Gastroesophageal sphincter (tissue), 4 donors: ENCODE measurements around the gene SLC2A6. TPM values are rescaled to one million over a fixed set of nuclear protein-coding genes. Genes with fewer than 3 reads are reported as not detected.

ENCODE experiments used
- ATAC-seq: fragments of 150-250 bp; one replicate; pipeline ENCODE4 v1.9.1; 2016; ENCODE audit warnings: mild to moderate bottlenecking, moderate library complexity
- H3K27ac ChIP-seq, 4 donors: fragments of 200-600 bp; sonication (generic) in 3 of 4; 1 replicate in 3 of 4; 2 replicates in 1 of 4; pipeline ENCODE4 v1.5.1; 2016 to 2019
- H3K27me3 ChIP-seq: fragments of 200-600 bp; sonication (generic); one replicate; pipeline ENCODE4 v1.5.1; 2019
- H3K36me3 ChIP-seq, 2 donors: fragments of 200-600 bp; sonication (generic); one replicate each; pipeline ENCODE4 v1.5.1; 2019; ENCODE audit warnings: control low read depth in 1 of 2
- H3K4me1 ChIP-seq, 3 donors: fragments of 200-600 bp; sonication (generic); 1 replicate in 2 of 3; 2 replicates in 1 of 3; pipeline ENCODE4 v1.5.1; 2016 to 2019; ENCODE audit warnings: control low read depth in 2 of 3
- H3K4me3 ChIP-seq, 2 donors: fragments of 200-600 bp; sonication (generic); one replicate each; pipeline ENCODE4 v1.5.1; 2019; ENCODE audit warnings: mild to moderate bottlenecking in 1 of 2, moderate library complexity in 1 of 2
- H3K9me3 ChIP-seq, 3 donors: fragments of 200-600 bp; sonication (generic); one replicate each; pipeline ENCODE4 v1.5.1; 2017 to 2019; ENCODE audit warnings: control low read depth in 2 of 3
- CTCF ChIP-seq, 4 experiments: fragments of 200-600 bp in 2 of 4; fragments of 450-650 bp in 2 of 4; sonication (generic) in 1 of 4; IDR thresholded peaks; one replicate each; pipeline ENCODE4 v1.5.1; 2017 to 2019; ENCODE audit warnings: antibody characterized with exemption in 4 of 4, mild to moderate bottlenecking in 2 of 4, moderate library complexity in 2 of 4
- EP300 ChIP-seq: sonication (generic); formaldehyde crosslinking; IDR thresholded peaks from one replicate; pipeline ENCODE4 v1.6.1; 2017; ENCODE audit warnings: antibody characterized with exemption, mild to moderate bottlenecking
- POLR2A ChIP-seq, 2 donors: fragments of 450-650 bp; IDR thresholded peaks; one replicate each; pipeline ENCODE4 v1.6.1; 2017; ENCODE audit warnings: antibody characterized with exemption in 2 of 2, mild to moderate bottlenecking in 2 of 2, moderate library complexity in 1 of 2
- POLR2AphosphoS5 ChIP-seq: sonication (generic); formaldehyde crosslinking; IDR thresholded peaks from one replicate; pipeline ENCODE4 v1.6.1; 2017; ENCODE audit warnings: antibody characterized with exemption
- WGBS, 2 donors: methylation state at CpG; one replicate each; pipeline ENCODE4 v1.1.5; 2018; ENCODE audit warnings: low coverage in 1 of 2; 5-methylcytosine and 5-hydroxymethylcytosine counted together
- total RNA-seq, 4 donors: library from RNA; depleted of rRNA; stranded (reverse); fragments of >200 nt; gene quantifications; one replicate each; pipeline ENCODE4 v1.1.0, GENCODE V29; 2016

Gene SLC2A6
- total RNA-seq, 4 donors from 2014 or later = 1.7 to 11.8 (median 5.2) TPM

DNA sequence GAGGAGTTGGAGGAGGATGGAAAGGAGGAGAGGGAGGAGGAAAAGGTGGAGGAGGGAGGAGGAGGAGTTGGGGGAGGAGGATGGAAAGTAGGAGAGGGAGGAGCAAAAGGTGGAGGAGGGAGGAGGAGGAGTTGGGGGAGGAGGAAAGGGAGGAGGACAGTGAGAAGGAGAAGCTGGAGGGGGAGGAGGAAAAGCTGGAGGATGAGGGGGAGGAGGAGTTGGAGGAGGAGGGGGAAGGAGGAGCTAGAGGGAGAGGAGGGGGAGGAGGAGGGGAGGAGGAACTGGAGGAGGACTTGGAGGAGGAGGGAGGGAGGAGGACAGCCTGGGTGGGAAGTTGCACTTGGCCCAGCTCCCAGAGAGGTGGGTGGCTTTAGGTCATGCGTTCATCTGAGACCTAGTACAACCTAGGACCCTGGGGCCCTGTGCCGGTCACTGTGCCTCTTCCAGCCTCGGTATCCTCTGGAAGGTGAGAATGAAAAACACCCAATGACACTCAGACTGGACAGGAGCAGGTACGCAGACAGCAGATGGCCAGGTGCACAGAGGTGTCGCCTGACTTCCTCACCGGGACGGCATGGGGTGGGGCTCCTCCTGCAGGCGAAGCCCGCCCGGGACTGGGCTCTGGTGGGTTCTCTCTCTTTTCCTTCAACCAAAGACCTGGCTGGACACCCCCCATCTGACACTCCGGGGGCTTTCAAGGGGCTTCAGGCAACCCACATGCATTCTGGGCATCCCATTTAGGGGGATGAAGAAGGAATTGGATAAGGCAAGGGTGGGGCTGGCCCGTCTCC lies 12.2 kb upstream of the SLC2A6 start:
- WGBS, 2 donors = 45 to 69% methylated on average over 1 to 3 of the region's 12 CpGs
- TF ChIP-seq POLR2AphosphoS5 (no peak), EP300 (no peak), POLR2A (IDR thresholded peaks at IDR 0.05) (no peak), CTCF (IDR thresholded peaks at IDR 0.05) (no peak)

DNA sequence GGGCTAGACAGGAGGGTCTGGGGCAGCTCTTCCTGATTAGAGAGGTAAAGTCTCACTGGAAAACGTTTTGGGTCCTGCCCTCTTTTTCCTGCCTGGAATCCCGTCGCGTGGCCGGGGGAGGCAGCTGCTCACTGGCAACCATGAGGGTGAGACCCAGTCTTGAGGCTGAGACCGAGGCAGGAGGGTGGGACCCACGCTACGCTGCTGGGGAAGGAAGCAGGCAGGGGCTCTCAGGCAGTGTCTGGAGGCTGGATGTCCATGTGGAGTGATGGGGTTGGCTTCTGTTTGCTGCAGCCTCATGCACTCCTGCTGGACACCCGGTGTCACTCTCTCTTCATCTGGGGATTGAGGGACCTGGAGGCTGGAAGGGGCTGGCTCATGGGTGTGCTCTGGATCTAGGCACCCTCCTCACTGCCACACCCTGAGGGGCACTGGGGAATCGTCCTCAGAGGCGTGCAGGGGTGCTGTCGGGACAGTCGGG lies 11.3 kb upstream of the SLC2A6 start:
- no peak for ATAC-seq
- Histone ChIP-seq H3K4me1 (peaks cover 0 to 25% (median 8%) of the 10 kb centered on the region in 3 donors), H3K9me3 (no peaks in the 10 kb centered on the region), H3K27me3 (peaks cover 55% of the 10 kb centered on the region), H3K36me3 (no peaks in the 10 kb centered on the region), H3K27ac (no peak overlapping the region), H3K4me3 (no peak overlapping the region)
- TF ChIP-seq POLR2A (IDR thresholded peaks at IDR 0.05) (no peak), EP300 (no peak), CTCF (IDR thresholded peaks at IDR 0.05) (no peak), POLR2AphosphoS5 (no peak)
- 60 to 76% methylated on average over 2 to 3 of the region's 13 CpGs for WGBS, 2 donors

More for the DNA sequence above, 12.2 kb upstream of the SLC2A6 start:
- no peak overlapping the region for H3K4me3 ChIP-seq
- peaks cover 53% of the 10 kb centered on the region for H3K27me3 ChIP-seq
- H3K9me3 ChIP-seq = no peaks in the 10 kb centered on the region
- no peak overlapping the region for H3K27ac ChIP-seq
- peaks cover 0 to 22% (median 8%) of the 10 kb centered on the region in 3 donors for H3K4me1 ChIP-seq
- no peak for ATAC-seq
- no peaks in the 10 kb centered on the region for H3K36me3 ChIP-seq

DNA sequence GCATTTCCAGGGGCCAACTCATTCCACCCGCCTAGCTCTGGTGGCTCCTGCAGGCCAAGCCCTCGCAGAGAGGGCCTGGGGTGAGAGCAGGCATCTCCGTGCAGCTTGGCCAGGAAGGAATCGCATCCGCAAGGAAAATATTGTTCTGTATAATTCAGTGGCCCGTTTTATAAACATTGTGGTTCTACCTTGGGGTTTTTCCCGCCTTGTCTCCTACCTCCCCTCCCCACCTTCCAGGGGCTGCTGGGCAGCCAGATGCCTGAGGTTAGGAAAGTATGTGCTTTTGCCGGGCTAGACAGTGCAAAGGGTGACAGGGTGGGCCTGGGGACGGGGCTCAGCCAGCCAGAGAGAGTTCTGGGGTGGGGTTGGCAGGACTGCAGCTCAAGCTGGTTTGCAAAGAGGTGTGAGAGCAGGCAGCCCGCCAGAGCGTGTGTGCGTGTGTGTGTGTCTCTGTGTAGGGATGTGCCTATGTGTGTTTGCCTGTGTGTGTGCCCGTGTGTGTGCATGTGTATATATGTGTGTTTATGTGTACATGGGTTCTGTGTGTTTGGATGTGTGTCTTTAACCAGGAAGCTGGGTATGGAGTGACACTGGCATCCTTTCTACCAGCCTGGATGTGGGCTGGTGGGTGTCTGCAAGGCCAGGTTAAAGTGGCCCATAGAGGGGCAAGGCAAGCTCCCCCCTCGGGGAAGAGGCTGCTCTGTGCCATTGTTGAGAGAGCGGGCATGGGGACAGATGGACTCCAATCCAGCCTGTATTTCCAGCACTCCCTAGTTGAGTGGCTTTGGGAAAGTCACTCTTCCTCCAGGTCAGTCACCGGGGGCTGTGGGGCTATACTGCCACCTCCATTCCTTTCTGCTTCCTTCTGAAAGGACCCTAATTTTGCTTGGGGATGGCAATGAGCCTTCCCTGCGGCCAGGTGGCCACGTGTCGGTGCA lies 10.6 kb upstream of the SLC2A6 start:
- H3K36me3 ChIP-seq = no peaks in the 10 kb centered on the region
- no peak for ATAC-seq
- no peaks in the 10 kb centered on the region for H3K9me3 ChIP-seq
- TF ChIP-seq POLR2AphosphoS5 (no peak), EP300 (no peak), CTCF (IDR thresholded peaks at IDR 0.05) (no peak), POLR2A (IDR thresholded peaks at IDR 0.05) (no peak)
- H3K4me3 ChIP-seq = no peak overlapping the region
- H3K4me1 ChIP-seq = peaks cover 0 to 25% (median 8%) of the 10 kb centered on the region in 3 donors
- H3K27ac ChIP-seq = no peak overlapping the region
- H3K27me3 ChIP-seq = peaks cover 61% of the 10 kb centered on the region
- 81% methylated on average over 12 of the region's 19 CpGs; no CpG with 5 or more reads in 1 of the 2 donors for whole genome bisulfite sequencing, 2 donors

- Histone ChIP-seq H3K27ac (no peak overlapping the region), H3K4me3 (no peak overlapping the region), H3K9me3 (no peaks in the 10 kb centered on the region), H3K36me3 (no peaks in the 10 kb centered on the region), H3K4me1 (peaks cover 0 to 25% (median 8%) of the 10 kb centered on the region in 3 donors), H3K27me3 (peaks cover 56% of the 10 kb centered on the region)
- TF ChIP-seq POLR2AphosphoS5 = no peak
- TF ChIP-seq EP300 = no peak
- WGBS, 2 donors = 89 to 96% methylated on average over 4 to 9 of the region's 18 CpGs
- ATAC-seq = no peak
Observed at GRCh38 chr9:133488686-133489252, 9.9 kb upstream of the SLC2A6 start.

DNA sequence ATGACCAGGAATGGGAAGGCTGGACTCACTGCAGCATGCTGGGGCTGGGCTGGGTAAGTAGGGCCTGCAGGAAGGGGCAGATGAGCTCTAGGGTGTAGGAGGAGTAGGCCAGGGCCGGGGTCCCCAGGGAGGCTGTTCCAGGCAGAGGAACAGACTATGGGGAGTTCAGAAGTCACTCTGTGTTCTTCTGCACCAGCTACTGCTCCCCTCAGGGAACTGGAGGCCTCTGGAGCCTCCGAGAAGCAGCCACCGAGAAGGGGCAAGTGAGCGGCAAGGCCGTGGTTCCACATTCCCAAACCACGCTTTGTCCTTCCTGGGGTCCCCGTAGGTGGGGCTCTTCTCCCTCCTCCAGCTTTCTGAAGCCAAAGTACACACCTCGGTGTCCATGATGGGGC lies 8.4 kb upstream of the SLC2A6 start:
- no peak overlapping the region for H3K4me3 ChIP-seq
- H3K36me3 ChIP-seq = no peaks in the 10 kb centered on the region
- WGBS, 2 donors = 94 to 100% methylated on average over 1 to 3 of the region's 8 CpGs
- H3K9me3 ChIP-seq = no peaks in the 10 kb centered on the region
- no peak for ATAC-seq
- TF ChIP-seq POLR2AphosphoS5 = no peak
- no peak for TF ChIP-seq EP300
- no peak for TF ChIP-seq POLR2A (IDR thresholded peaks at IDR 0.05)
- no peak for TF ChIP-seq CTCF (IDR thresholded peaks at IDR 0.05)
- peaks cover 0 to 18% (median 2%) of the 10 kb centered on the region in 3 donors for H3K4me1 ChIP-seq
- peaks cover 50% of the 10 kb centered on the region for H3K27me3 ChIP-seq
- peak overlapping the region in 1 of 4 donors; percentile 37 for H3K27ac ChIP-seq
